Measurements from ENCODE around the gene FAM170B.

FAM170B gene

GRCh38 chr10:49096890-49097445 lies 36.9 kb downstream of the FAM170B start:
- no peak for DNase-seq

- DNase-seq, result no peak
Measured at GRCh38 chr10:49094646-49095045, 39.2 kb downstream of the FAM170B start.

GRCh38 chr10:49093922-49094321 lies 39.9 kb downstream of the FAM170B start:
- DNase-seq, result no peak

GRCh38 chr10:49092477-49092876 lies 41.3 kb downstream of the FAM170B start:
- DNase-seq, result no peak

GRCh38 chr10:49091450-49092210 lies 42.2 kb downstream of the FAM170B start:
- no peak for DNase-seq

- no peak for DNase-seq
Measured at GRCh38 chr10:49090696-49091380, 43.0 kb downstream of the FAM170B start.

- DNase-seq, result no peak
Measured at GRCh38 chr10:49090189-49090575, 43.6 kb downstream of the FAM170B start.

GRCh38 chr10:49089557-49090188 lies 44.1 kb downstream of the FAM170B start:
- DNase-seq, result no peak

GRCh38 chr10:49089152-49089551 lies 44.7 kb downstream of the FAM170B start:
- DNase-seq, result no peak

- no peak for DNase-seq
Measured at GRCh38 chr10:49086889-49087288, 46.9 kb downstream of the FAM170B start.

- DNase-seq, result no peak
Measured at GRCh38 chr10:49083261-49083660, 50.6 kb downstream of the FAM170B start.

- no peak for DNase-seq
Measured at GRCh38 chr10:49082766-49083165, 51.1 kb downstream of the FAM170B start.

- DNase-seq, result no peak
Measured at GRCh38 chr10:49081547-49082275, 52.1 kb downstream of the FAM170B start.
